Adrenal gland (tissue), 5 donors: Measurements from ENCODE around the gene LRRC61.
"Not testable (repeated sequence)": the region's sequence is repeated elsewhere in the genome, so short reads cannot be mapped to it uniquely, and the experiment has no call there.

Source experiments
- POLR2A ChIP-seq, 2 donors: fragments of 450-650 bp; IDR thresholded peaks; one replicate each; pipeline ENCODE4 v1.6.1; 2017; ENCODE audit warnings: antibody characterized with exemption in 2 of 2, mild to moderate bottlenecking in 2 of 2, moderate library complexity in 1 of 2
- TF ChIP-seq, protein P1 (sequence below), 6 experiments: fragments of 450-650 bp in 4 of 6; fragments of 200-600 bp in 2 of 6; sonication (generic) in 1 of 6; IDR thresholded peaks; 1 replicate in 5 of 6; 2 replicates in 1 of 6; pipeline versions ENCODE4 v1.5.1 to v1.8.0; 2016 to 2021; ENCODE audit warnings: antibody characterized with exemption in 6 of 6, mild to moderate bottlenecking in 2 of 6, moderate library complexity in 1 of 6
- donor health status: DM: no; HTN: no; CAD: no.

GRCh38 chr7:150302908-150303310 lies 20.2 kb upstream of the LRRC61 start:
- TF ChIP-seq, protein P1, sequence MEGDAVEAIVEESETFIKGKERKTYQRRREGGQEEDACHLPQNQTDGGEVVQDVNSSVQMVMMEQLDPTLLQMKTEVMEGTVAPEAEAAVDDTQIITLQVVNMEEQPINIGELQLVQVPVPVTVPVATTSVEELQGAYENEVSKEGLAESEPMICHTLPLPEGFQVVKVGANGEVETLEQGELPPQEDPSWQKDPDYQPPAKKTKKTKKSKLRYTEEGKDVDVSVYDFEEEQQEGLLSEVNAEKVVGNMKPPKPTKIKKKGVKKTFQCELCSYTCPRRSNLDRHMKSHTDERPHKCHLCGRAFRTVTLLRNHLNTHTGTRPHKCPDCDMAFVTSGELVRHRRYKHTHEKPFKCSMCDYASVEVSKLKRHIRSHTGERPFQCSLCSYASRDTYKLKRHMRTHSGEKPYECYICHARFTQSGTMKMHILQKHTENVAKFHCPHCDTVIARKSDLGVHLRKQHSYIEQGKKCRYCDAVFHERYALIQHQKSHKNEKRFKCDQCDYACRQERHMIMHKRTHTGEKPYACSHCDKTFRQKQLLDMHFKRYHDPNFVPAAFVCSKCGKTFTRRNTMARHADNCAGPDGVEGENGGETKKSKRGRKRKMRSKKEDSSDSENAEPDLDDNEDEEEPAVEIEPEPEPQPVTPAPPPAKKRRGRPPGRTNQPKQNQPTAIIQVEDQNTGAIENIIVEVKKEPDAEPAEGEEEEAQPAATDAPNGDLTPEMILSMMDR (IDR thresholded peaks at IDR 0.05), result not testable (repeated sequence)
- TF ChIP-seq POLR2A (IDR thresholded peaks at IDR 0.05), result not testable (repeated sequence)
